Endothelial cell (in vitro differentiated cells): ENCODE data around the gene FBXL15. TPM values are rescaled to one million over a fixed set of nuclear protein-coding genes. Genes with fewer than 3 reads are reported as not detected.

Source experiments
- DNase-seq: peaks from one replicate; pipeline ENCODE4 v3.0.0; 2021; ENCODE audit warnings: low spot score
- H3K27ac Mint-ChIP-seq: one replicate; pipeline ENCODE4 v1.8.0; 2021; ENCODE audit warnings: mixed read lengths, inconsistent platforms; ENCODE audit not compliant: unreplicated experiment
- H3K27me3 Mint-ChIP-seq: one replicate; pipeline ENCODE4 v1.8.0; 2021; ENCODE audit warnings: mild to moderate bottlenecking, moderate library complexity, mixed read lengths, inconsistent platforms; ENCODE audit not compliant: unreplicated experiment
- H3K36me3 Mint-ChIP-seq: one replicate; pipeline ENCODE4 v1.8.0; 2021; ENCODE audit warnings: mild to moderate bottlenecking, low read depth, mixed read lengths, inconsistent platforms; ENCODE audit not compliant: unreplicated experiment
- H3K4me1 Mint-ChIP-seq: one replicate; pipeline ENCODE4 v1.8.0; 2021; ENCODE audit warnings: mild to moderate bottlenecking, mixed read lengths, inconsistent platforms; ENCODE audit not compliant: unreplicated experiment
- H3K4me3 Mint-ChIP-seq: one replicate; pipeline ENCODE4 v1.8.0; 2021; ENCODE audit warnings: mild to moderate bottlenecking, mixed read lengths, inconsistent platforms; ENCODE audit not compliant: unreplicated experiment
- H3K9me3 Mint-ChIP-seq: one replicate; pipeline ENCODE4 v1.8.0; 2021; ENCODE audit warnings: mixed read lengths, inconsistent platforms; ENCODE audit not compliant: unreplicated experiment
- total RNA-seq: library from RNA; stranded (reverse); fragmentation: NEBNext Ultra II Directional; extraction: Animal tissue kit (Norgen Biotek cat#: 25700); gene quantifications from one replicate; pipeline ENCODE4 v1.2.1, GENCODE V29; 2021; ENCODE audit not compliant: unreplicated experiment
- TF ChIP-seq, protein P1 (sequence below): fragments of 200-600 bp; sonication (generic); IDR thresholded peaks from one replicate; pipeline ENCODE4 v1.5.0; 2021; ENCODE audit warnings: antibody characterized with exemption; ENCODE audit not compliant: unreplicated experiment

Gene FBXL15
- total RNA-seq, 1 donor from 2014 or later: 8.7 TPM

GRCh38 chr10:102437515-102437914, 16.9 kb downstream of the FBXL15 start:
- no peak overlapping the region for H3K27ac Mint-ChIP-seq
- H3K9me3 Mint-ChIP-seq: no peaks in the 10 kb centered on the region
- no peak for DNase-seq
- TF ChIP-seq, protein P1, sequence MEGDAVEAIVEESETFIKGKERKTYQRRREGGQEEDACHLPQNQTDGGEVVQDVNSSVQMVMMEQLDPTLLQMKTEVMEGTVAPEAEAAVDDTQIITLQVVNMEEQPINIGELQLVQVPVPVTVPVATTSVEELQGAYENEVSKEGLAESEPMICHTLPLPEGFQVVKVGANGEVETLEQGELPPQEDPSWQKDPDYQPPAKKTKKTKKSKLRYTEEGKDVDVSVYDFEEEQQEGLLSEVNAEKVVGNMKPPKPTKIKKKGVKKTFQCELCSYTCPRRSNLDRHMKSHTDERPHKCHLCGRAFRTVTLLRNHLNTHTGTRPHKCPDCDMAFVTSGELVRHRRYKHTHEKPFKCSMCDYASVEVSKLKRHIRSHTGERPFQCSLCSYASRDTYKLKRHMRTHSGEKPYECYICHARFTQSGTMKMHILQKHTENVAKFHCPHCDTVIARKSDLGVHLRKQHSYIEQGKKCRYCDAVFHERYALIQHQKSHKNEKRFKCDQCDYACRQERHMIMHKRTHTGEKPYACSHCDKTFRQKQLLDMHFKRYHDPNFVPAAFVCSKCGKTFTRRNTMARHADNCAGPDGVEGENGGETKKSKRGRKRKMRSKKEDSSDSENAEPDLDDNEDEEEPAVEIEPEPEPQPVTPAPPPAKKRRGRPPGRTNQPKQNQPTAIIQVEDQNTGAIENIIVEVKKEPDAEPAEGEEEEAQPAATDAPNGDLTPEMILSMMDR: no peak
- peaks cover 42% of the 10 kb centered on the region for H3K4me1 Mint-ChIP-seq
- H3K4me3 Mint-ChIP-seq: no peak overlapping the region
- H3K27me3 Mint-ChIP-seq: peaks cover 16% of the 10 kb centered on the region
- no peaks in the 10 kb centered on the region for H3K36me3 Mint-ChIP-seq

- no peak for DNase-seq
- H3K4me3 Mint-ChIP-seq: no peak overlapping the region
- TF ChIP-seq, protein P1: no peak
- peaks cover 16% of the 10 kb centered on the region for H3K27me3 Mint-ChIP-seq
- no peak overlapping the region for H3K27ac Mint-ChIP-seq
- no peaks in the 10 kb centered on the region for H3K9me3 Mint-ChIP-seq
- no peaks in the 10 kb centered on the region for H3K36me3 Mint-ChIP-seq
- peaks cover 41% of the 10 kb centered on the region for H3K4me1 Mint-ChIP-seq
These were observed 17.7 kb downstream of the FBXL15 start for GRCh38 chr10:102438374-102438773.

- TF ChIP-seq, protein P1: no peak
- peaks cover 7% of the 10 kb centered on the region for H3K4me1 Mint-ChIP-seq
- H3K9me3 Mint-ChIP-seq: no peaks in the 10 kb centered on the region
- H3K27me3 Mint-ChIP-seq: peaks cover 2% of the 10 kb centered on the region
- H3K27ac Mint-ChIP-seq: no peak overlapping the region
- H3K36me3 Mint-ChIP-seq: no peaks in the 10 kb centered on the region
- no peak for DNase-seq
- no peak overlapping the region for H3K4me3 Mint-ChIP-seq
These were observed 24.2 kb downstream of the FBXL15 start for GRCh38 chr10:102444851-102445250.

GRCh38 chr10:102449321-102450123, 28.9 kb downstream of the FBXL15 start:
- TF ChIP-seq, protein P1: no peak
- Mint-ChIP-seq H3K4me3 (peak overlapping the region; percentile 92), H3K4me1 (peaks cover 11% of the 10 kb centered on the region), H3K27me3 (no peaks in the 10 kb centered on the region), H3K36me3 (peaks cover 4% of the 10 kb centered on the region), H3K9me3 (no peaks in the 10 kb centered on the region), H3K27ac (peak overlapping the region; percentile 74)
- DNase-seq: peak; percentile 49

DNA sequence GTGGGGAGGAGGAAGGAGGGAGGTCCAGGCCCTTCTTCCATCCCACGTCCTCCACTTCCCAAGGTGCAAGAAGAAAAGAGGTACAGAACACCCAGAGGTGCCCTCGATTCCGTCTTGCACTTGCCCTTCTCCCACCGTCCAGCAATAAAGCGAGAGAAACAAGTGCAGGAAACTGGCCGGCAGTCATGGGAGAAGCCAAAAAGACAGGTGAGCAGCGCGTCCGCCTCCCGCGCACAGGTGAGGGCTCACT, 29.4 kb downstream of the FBXL15 start:
- H3K9me3 Mint-ChIP-seq: no peaks in the 10 kb centered on the region
- H3K4me1 Mint-ChIP-seq: peaks cover 11% of the 10 kb centered on the region
- TF ChIP-seq, protein P1: no peak
- H3K27ac Mint-ChIP-seq: no peak overlapping the region
- peaks cover 4% of the 10 kb centered on the region for H3K36me3 Mint-ChIP-seq
- DNase-seq: no peak
- H3K27me3 Mint-ChIP-seq: no peaks in the 10 kb centered on the region
- H3K4me3 Mint-ChIP-seq: peak overlapping the region; percentile 92
